Epithelial cell of prostate (primary cell): ENCODE results near the gene PPP2R1B.

ENCODE experiments used
- DNase-seq: peaks from one replicate; pipeline ENCODE4 v3.0.0-alpha.2; 2011; ENCODE audit warnings: low read depth, low spot score
- H3K27ac ChIP-seq: fragments of 450-650 bp; 2 replicates; pipeline ENCODE4 v1.5.1; 2017; ENCODE audit warnings: mild to moderate bottlenecking

PPP2R1B gene

GRCh38 chr11:111756097-111756496, 10.1 kb downstream of the PPP2R1B start:
- DNase-seq = no peak
- no peak overlapping the region for H3K27ac ChIP-seq

GRCh38 chr11:111749646-111750045, 16.5 kb downstream of the PPP2R1B start:
- no peak overlapping the region for H3K27ac ChIP-seq
- DNase-seq = no peak

- DNase-seq = no peak
- H3K27ac ChIP-seq = no peak overlapping the region
Observed at GRCh38 chr11:111748035-111748804, 18.0 kb downstream of the PPP2R1B start.

GRCh38 chr11:111745719-111746504, 20.3 kb downstream of the PPP2R1B start:
- no peak for DNase-seq
- peak overlapping the region; percentile 10 for H3K27ac ChIP-seq

- no peak overlapping the region for H3K27ac ChIP-seq
- no peak for DNase-seq
Observed at GRCh38 chr11:111743700-111744099, 22.5 kb downstream of the PPP2R1B start.

- no peak overlapping the region for H3K27ac ChIP-seq
- DNase-seq = no peak
Observed at GRCh38 chr11:111741751-111742150, 24.4 kb downstream of the PPP2R1B start.

- H3K27ac ChIP-seq = no peak overlapping the region
- DNase-seq = no peak
Observed at GRCh38 chr11:111739299-111739698, 26.9 kb downstream of the PPP2R1B start.

GRCh38 chr11:111737444-111738210, 28.6 kb downstream of the PPP2R1B start:
- H3K27ac ChIP-seq = no peak overlapping the region
- no peak for DNase-seq

GRCh38 chr11:111736621-111737443, 29.4 kb downstream of the PPP2R1B start:
- H3K27ac ChIP-seq = peak overlapping the region; percentile 64
- no peak for DNase-seq

- DNase-seq = no peak
- peak overlapping the region; percentile 64 for H3K27ac ChIP-seq
Observed at GRCh38 chr11:111736181-111736590, 30.0 kb downstream of the PPP2R1B start.

- H3K27ac ChIP-seq = peak overlapping the region; percentile 64
- peak; percentile 79 for DNase-seq
Observed at GRCh38 chr11:111735262-111736116, 30.7 kb downstream of the PPP2R1B start.

- no peak overlapping the region for H3K27ac ChIP-seq
- no peak for DNase-seq
Observed at GRCh38 chr11:111734954-111735261, 31.3 kb downstream of the PPP2R1B start.

GRCh38 chr11:111734101-111734953, 31.9 kb downstream of the PPP2R1B start:
- no peak overlapping the region for H3K27ac ChIP-seq
- no peak for DNase-seq

- no peak overlapping the region for H3K27ac ChIP-seq
- no peak for DNase-seq
Observed at GRCh38 chr11:111733611-111734088, 32.5 kb downstream of the PPP2R1B start.

GRCh38 chr11:111733016-111733415, 33.2 kb downstream of the PPP2R1B start:
- H3K27ac ChIP-seq = no peak overlapping the region
- DNase-seq = no peak

GRCh38 chr11:111731821-111732220, 34.4 kb downstream of the PPP2R1B start:
- no peak for DNase-seq
- H3K27ac ChIP-seq = no peak overlapping the region

- DNase-seq = no peak
Observed at GRCh38 chr11:111730871-111731591, 35.2 kb downstream of the PPP2R1B start.

More at GRCh38 chr11:111730871-111731591, 35.2 kb downstream of the PPP2R1B start:
- no peak overlapping the region for H3K27ac ChIP-seq
